HEK293 (cell line): ENCODE results near the gene ITGB1.

Experiments
- HOXD13 ChIP-seq: sonication (generic); formaldehyde crosslinking; IDR thresholded peaks from 2 replicates; pipeline ENCODE4 v1.8.0; 2022; ENCODE audit warnings: missing genetic modification reagents, borderline replicate concordance
- KLF7 ChIP-seq: fragments of 450-650 bp; formaldehyde crosslinking; IDR thresholded peaks from 2 replicates; pipeline ENCODE4 v1.5.1; 2016; ENCODE audit warnings: missing biosample characterization, missing genetic modification characterization, borderline replicate concordance
- PBX3 ChIP-seq: sonication (generic); formaldehyde crosslinking; IDR thresholded peaks from 2 replicates; pipeline ENCODE4 v1.8.1; 2022; ENCODE audit warnings: mild to moderate bottlenecking, moderate library complexity, missing genetic modification reagents
- PRDM1 ChIP-seq: fragments of 450-650 bp; formaldehyde crosslinking; IDR thresholded peaks from 2 replicates; pipeline ENCODE4; 2016; ENCODE audit warnings: missing biosample characterization, missing genetic modification characterization
- ZBTB1 ChIP-seq: fragments of 450-650 bp; formaldehyde crosslinking; IDR thresholded peaks from 2 replicates; pipeline ENCODE4 v1.5.1; 2016; ENCODE audit warnings: missing biosample characterization, missing genetic modification characterization
- ZBTB20 ChIP-seq: fragments of 450-650 bp; formaldehyde crosslinking; IDR thresholded peaks from 2 replicates; pipeline ENCODE4 v1.5.1; 2016; ENCODE audit warnings: missing biosample characterization, missing genetic modification characterization
- ZNF639 ChIP-seq: fragments of 450-650 bp; formaldehyde crosslinking; IDR thresholded peaks from 2 replicates; pipeline ENCODE4 v1.5.1; 2016; ENCODE audit warnings: missing biosample characterization, missing genetic modification characterization
- ZNF777 ChIP-seq: fragments of 450-650 bp; formaldehyde crosslinking; IDR thresholded peaks from 2 replicates; pipeline ENCODE4 v1.5.1; 2017; ENCODE audit warnings: missing biosample characterization, missing genetic modification characterization, borderline replicate concordance
- ZSCAN23 ChIP-seq: fragments of 450-650 bp; formaldehyde crosslinking; IDR thresholded peaks from 2 replicates; pipeline ENCODE4 v1.5.1; 2016; ENCODE audit warnings: missing biosample characterization, missing genetic modification characterization

- TF ChIP-seq ZSCAN23 (tag by site-specific recombination) = no peak
- TF ChIP-seq KLF7 = no peak
- no peak for TF ChIP-seq ZBTB1 (tag by site-specific recombination)
- TF ChIP-seq ZNF777 (tag by site-specific recombination) = no peak
- no peak for TF ChIP-seq ZNF639 (tag by site-specific recombination)
- TF ChIP-seq ZBTB20 = no peak
- no peak for TF ChIP-seq PRDM1 (tag by site-specific recombination)
- no peak for TF ChIP-seq PBX3 (CRISPR knock-in tag)
- no peak for TF ChIP-seq HOXD13 (CRISPR knock-in tag)
These were observed 6.2 kb upstream of the ITGB1 start for GRCh38 chr10:32964270-32964669.
